ENCODE measurements around the gene IFT52. TPM values are rescaled to one million over a fixed set of nuclear protein-coding genes. Genes with fewer than 3 reads are reported as not detected.
A peak's percentile ranks its signal among the peaks of the same experiment; 100 is the strongest.

The IFT52 gene
- total RNA-seq, 2 experiments from 2014 or later: 14.2 to 15.7 TPM

GRCh38 chr20:43669332-43669731 lies 78.6 kb downstream of the IFT52 start:
- ChIA-PET CTCF (no interaction called here), POLR2A (no interaction called here)
- peaks cover 11% of the 10 kb centered on the region for H3K27me3 Mint-ChIP-seq
- peaks cover 10% of the 10 kb centered on the region for H3K4me1 Mint-ChIP-seq (ENCODE audit: low read depth)
- peak overlapping the region; percentile 81 for H3K4me3 Mint-ChIP-seq
- TF ChIP-seq CTCF (IDR thresholded peaks at IDR 0.05): no peak
- no peaks in the 10 kb centered on the region for H3K9me3 Mint-ChIP-seq
- H3K36me3 Mint-ChIP-seq (ENCODE audit: low read depth): peaks cover 33% of the 10 kb centered on the region
- ATAC-seq (no peak), DNase-seq (no peak)
- H3K27ac Mint-ChIP-seq: no peak overlapping the region
- intact Hi-C loops (cut with micrococcal nuclease): no loop called here

- no peak for DNase-seq
- Mint-ChIP-seq H3K9me3 (no peaks in the 10 kb centered on the region), H3K27ac (no peak overlapping the region), H3K27me3 (peaks cover 11% of the 10 kb centered on the region), H3K36me3 (ENCODE audit: low read depth) (peaks cover 35% of the 10 kb centered on the region), H3K4me1 (ENCODE audit: low read depth) (peaks cover 10% of the 10 kb centered on the region), H3K4me3 (no peak overlapping the region)
- intact Hi-C loops (cut with micrococcal nuclease): no loop called here
- ATAC-seq: no peak
- TF ChIP-seq CTCF (IDR thresholded peaks at IDR 0.05): no peak
- ChIA-PET POLR2A (interaction anchor here (0.6 kb wide), 1 partner anchor 208 kb away, joined by 3 read pairs; no protein-coding TSS in a partner anchor), CTCF (interaction anchor here (1.1 to 1.3 kb wide), 2 partner anchors 22 to 133 kb away, joined by 4 to 5 read pairs; no protein-coding TSS in a partner anchor)
These were observed 79.7 kb downstream of the IFT52 start for GRCh38 chr20:43670423-43670822.

DNA sequence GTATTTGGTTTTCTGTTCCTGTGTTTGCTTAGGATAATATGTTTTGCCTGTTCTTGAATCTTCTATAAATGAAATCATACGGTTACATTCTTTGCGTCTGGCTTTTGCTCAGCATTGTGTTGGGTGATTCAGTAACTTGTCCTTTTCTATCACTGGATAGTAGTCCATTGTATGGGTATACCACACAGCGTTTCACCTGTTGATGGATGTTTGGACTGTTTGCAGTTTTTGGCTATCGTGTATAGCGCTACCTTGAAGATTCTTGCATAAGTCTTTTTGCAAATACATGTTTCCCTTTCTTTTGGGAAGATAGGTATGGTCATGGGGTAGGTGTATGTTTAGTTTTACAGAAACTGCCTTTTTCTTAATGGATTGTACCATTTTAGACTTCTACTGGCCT lies 85.6 kb downstream of the IFT52 start:
- CTCF ChIA-PET: no interaction called here
- peaks cover 48% of the 10 kb centered on the region for H3K36me3 Mint-ChIP-seq (ENCODE audit: low read depth)
- DNase-seq (no peak), ATAC-seq (no peak)
- H3K4me3 Mint-ChIP-seq: no peak overlapping the region
- H3K27ac Mint-ChIP-seq: no peak overlapping the region
- peaks cover 2% of the 10 kb centered on the region for H3K4me1 Mint-ChIP-seq (ENCODE audit: low read depth)
- no peaks in the 10 kb centered on the region for H3K9me3 Mint-ChIP-seq
- intact Hi-C loops (cut with micrococcal nuclease): no loop called here
- no peaks in the 10 kb centered on the region for H3K27me3 Mint-ChIP-seq
- POLR2A ChIA-PET: interaction anchor here (1.0 to 1.2 kb wide), 2 partner anchors 9 to 24 kb away, joined by 4 to 7 read pairs; no protein-coding TSS in a partner anchor
- no peak for TF ChIP-seq CTCF (IDR thresholded peaks at IDR 0.05)

DNA sequence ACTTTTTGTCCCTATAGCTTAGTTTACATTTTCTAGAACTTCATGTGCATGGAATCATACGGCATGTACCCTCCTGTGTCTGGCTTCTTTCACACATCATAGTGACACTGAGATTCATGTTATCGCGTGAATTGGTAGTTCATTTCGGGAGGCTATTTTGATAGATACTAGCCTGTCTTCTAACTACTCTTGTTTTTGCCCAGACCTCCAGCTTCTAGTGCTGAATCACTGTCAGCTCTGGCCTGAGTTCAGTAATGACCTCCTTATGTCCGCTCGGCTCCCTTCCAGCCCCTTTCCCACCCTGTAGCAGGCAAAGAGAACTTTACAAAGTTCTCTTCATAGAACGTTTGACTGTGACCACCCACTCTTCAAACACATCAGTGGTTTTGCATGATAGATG lies 90.2 kb downstream of the IFT52 start:
- peaks cover 9% of the 10 kb centered on the region for H3K4me1 Mint-ChIP-seq (ENCODE audit: low read depth)
- H3K27ac Mint-ChIP-seq: no peak overlapping the region
- no peak overlapping the region for H3K4me3 Mint-ChIP-seq
- no peak for ATAC-seq
- no peak for TF ChIP-seq CTCF (IDR thresholded peaks at IDR 0.05)
- intact Hi-C loops (cut with micrococcal nuclease): no loop called here
- H3K36me3 Mint-ChIP-seq (ENCODE audit: low read depth): peaks cover 37% of the 10 kb centered on the region
- DNase-seq: no peak
- CTCF ChIA-PET: interaction anchor here (0.6 kb wide), 1 partner anchor 96 kb away, joined by 3 read pairs; no protein-coding TSS in a partner anchor
- POLR2A ChIA-PET: interaction anchor here (1.4 kb wide), 1 partner anchor 13 kb away, joined by 4 read pairs; no protein-coding TSS in a partner anchor
- H3K9me3 Mint-ChIP-seq: no peaks in the 10 kb centered on the region
- no peaks in the 10 kb centered on the region for H3K27me3 Mint-ChIP-seq

- peaks cover 9% of the 10 kb centered on the region for H3K4me1 Mint-ChIP-seq (ENCODE audit: low read depth)
- TF ChIP-seq CTCF (IDR thresholded peaks at IDR 0.05): no peak
- CTCF ChIA-PET: interaction anchor here (1.7 kb wide), 1 partner anchor 10 kb away, joined by 8 read pairs; no protein-coding TSS in a partner anchor
These were observed 90.8 kb downstream of the IFT52 start for GRCh38 chr20:43681468-43681942.

More at GRCh38 chr20:43681468-43681942, 90.8 kb downstream of the IFT52 start:
- POLR2A ChIA-PET: interaction anchor here (1.4 kb wide), 1 partner anchor 14 kb away, joined by 4 read pairs; no protein-coding TSS in a partner anchor
- Mint-ChIP-seq H3K27me3 (no peaks in the 10 kb centered on the region), H3K36me3 (ENCODE audit: low read depth) (peaks cover 37% of the 10 kb centered on the region), H3K4me3 (no peak overlapping the region), H3K9me3 (no peaks in the 10 kb centered on the region), H3K27ac (no peak overlapping the region)
- intact Hi-C loops (cut with micrococcal nuclease): no loop called here
- DNase-seq (no peak), ATAC-seq (no peak)
